Activated T-cell treated with anti-CD3 and anti-CD28 coated beads, Interleukin-2, amount 50 U/mL, for 48 hours (primary cell): ENCODE data around the gene OR2T10.
A peak's percentile ranks its signal among the peaks of the same experiment; 100 is the strongest.
"Not testable (repeated sequence)": the region's sequence is repeated elsewhere in the genome, so short reads cannot be mapped to it uniquely, and the experiment has no call there.

Source experiments
- DNase-seq, 2 experiments: peaks; one replicate each; pipeline ENCODE4 v3.0.0-alpha.2; 2020

OR2T10 gene, protein sequence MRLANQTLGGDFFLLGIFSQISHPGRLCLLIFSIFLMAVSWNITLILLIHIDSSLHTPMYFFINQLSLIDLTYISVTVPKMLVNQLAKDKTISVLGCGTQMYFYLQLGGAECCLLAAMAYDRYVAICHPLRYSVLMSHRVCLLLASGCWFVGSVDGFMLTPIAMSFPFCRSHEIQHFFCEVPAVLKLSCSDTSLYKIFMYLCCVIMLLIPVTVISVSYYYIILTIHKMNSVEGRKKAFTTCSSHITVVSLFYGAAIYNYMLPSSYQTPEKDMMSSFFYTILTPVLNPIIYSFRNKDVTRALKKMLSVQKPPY

DNA sequence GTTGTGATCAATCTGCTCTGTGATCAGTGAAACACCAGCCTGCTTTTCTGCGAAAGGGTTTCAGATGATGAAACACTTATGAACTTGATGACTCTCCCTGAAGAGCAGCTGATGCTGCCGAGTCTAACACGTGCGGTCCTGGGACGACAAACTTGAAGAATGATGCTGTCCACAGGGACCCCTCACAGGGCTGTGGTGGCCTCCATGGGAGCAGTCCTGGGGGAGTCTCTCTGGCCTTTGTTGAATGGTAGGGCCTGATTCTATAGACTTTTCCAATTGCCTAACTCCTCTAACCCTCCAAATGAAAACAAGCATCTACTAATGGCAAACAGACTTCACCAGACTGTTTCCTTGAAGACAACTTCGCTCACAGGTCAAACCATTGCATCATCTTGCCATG lies at the start of gene OR2T10:
TSS of gene OR2T10 (minus strand) at position 112 of the 400 bp plus-strand sequence. CDS start 3,932 bp downstream, outside the sequence.
- DNase-seq = no peak

- not testable (repeated sequence) for DNase-seq
Observed at GRCh38 chr1:248645178-248645577, 47.7 kb upstream of the OR2T10 start, which contains the start of gene OR2T35. Gene OR2T35, minus strand, starts transcription at chr1:248645278. Its CDS starts 6,020 bp downstream, at chr1:248639258.

- not testable (repeated sequence) for DNase-seq
Observed at GRCh38 chr1:248642971-248643651, 45.6 kb upstream of the OR2T10 start.

DNA sequence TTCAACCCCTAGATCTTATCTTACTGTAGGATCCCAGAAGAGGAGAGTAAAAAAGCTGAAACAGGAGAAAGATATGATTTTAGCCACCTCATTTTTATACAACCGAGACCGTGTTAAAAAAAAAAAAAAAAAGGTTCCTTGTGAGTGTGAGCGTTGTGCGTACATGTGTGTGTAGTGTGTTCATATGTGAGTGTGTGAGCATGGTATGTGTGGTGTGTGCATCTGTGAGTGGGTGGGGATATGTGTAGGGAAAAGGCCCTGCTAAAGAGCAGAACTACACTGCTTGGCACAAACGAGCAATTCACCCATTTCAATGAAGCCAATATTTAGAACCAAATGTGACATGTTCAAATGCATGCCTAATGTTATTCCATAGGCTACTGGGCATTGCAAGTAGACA lies 44.1 kb upstream of the OR2T10 start:
- DNase-seq = not testable (repeated sequence)

DNA sequence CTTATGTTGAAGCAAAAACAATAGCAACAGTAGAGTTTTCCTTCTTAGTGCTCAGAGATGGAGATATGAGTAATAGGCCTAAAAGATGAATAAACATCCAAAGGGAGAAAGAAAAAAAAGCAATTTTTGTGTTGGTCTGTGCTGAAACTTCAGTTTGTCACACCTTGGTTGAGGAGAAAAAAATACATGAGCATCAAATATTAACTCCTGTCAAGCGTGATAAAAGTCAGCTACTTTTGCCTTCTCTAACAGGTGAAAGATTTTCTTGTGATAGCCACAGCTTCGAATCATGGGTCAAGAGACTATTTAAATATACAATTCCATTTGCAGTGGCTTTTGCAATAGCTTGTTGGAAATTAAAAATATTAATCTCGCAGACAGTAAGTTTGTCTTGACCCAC lies 43.4 kb upstream of the OR2T10 start:
- DNase-seq = not testable (repeated sequence)

GRCh38 chr1:248639652-248640051 lies 42.2 kb upstream of the OR2T10 start:
- DNase-seq = not testable (repeated sequence)

GRCh38 chr1:248636612-248637011 lies 39.1 kb upstream of the OR2T10 start:
- DNase-seq = not testable (repeated sequence)

DNA sequence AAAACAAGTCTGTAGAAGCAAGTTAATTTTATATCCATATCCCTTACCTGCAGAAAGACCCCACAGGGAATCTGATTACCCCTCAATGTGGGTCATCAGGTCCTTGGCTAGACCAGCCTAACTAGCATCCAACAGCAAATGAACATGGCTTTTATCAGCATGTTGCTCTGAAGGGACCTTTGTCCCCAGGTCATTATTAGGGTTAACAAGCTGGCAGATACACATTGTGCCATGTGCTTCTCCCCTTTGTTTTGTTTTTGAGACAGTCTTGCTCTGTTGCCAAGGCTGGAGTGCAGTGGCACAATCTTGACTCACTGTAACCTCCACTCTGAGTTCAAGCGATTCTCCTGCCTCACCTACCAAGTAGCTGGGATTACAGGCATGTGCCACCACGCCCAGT lies 37.5 kb upstream of the OR2T10 start, which contains the start of gene OR2T11:
TSS of gene OR2T11 (minus strand) at position 101 of the 400 bp plus-strand sequence. CDS start 7,963 bp downstream, outside the sequence.
- not testable (repeated sequence) for DNase-seq

DNA sequence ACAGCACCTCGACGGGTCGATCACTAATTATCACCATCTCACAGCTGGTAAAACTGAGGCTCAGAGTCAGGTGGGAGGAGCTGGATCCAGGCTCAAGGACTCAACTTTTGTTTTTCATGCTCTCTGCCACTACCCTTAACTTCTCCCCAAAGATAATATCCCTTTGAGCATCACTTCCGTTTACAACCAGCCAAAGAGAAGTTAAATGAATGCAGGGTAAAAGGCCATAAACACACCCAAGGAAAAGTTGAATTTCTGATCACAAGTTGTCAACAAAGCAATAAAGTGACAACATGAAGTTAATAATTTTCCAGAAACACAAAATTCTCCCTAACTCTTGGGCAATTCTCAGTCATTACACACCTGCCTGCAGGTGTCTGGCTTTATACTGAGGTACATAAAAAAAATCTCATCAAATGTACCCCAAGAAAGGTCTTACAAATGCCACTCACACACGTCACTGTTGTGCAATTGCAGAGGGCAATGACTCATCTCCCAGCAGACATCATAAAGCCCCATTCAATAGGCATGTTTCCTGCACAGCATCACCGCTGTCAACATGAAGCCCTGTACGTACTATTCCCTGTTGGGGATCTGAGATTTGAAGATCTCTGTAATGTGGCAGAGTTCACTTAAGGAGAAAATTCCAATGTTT lies 34.0 kb upstream of the OR2T10 start:
- no peak for DNase-seq

DNA sequence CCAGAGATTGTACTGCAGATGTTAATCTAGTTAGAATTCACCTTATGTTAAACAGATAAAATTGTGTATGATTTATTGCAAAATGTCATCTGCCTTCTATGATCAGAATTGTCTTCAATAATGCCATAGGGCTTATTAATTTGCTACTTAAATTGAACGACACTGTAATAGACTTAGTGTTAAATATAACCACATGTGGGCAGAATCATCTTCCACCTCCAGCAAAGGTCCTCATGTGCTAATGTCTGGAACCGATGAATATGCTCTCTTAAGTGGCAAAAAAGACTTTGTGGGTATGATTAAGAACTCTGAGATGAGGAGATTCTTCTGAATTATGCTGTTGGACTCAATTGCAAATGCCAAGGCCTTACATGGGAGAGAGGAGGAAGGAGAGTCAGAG lies 33.1 kb upstream of the OR2T10 start:
- DNase-seq = no peak

DNA sequence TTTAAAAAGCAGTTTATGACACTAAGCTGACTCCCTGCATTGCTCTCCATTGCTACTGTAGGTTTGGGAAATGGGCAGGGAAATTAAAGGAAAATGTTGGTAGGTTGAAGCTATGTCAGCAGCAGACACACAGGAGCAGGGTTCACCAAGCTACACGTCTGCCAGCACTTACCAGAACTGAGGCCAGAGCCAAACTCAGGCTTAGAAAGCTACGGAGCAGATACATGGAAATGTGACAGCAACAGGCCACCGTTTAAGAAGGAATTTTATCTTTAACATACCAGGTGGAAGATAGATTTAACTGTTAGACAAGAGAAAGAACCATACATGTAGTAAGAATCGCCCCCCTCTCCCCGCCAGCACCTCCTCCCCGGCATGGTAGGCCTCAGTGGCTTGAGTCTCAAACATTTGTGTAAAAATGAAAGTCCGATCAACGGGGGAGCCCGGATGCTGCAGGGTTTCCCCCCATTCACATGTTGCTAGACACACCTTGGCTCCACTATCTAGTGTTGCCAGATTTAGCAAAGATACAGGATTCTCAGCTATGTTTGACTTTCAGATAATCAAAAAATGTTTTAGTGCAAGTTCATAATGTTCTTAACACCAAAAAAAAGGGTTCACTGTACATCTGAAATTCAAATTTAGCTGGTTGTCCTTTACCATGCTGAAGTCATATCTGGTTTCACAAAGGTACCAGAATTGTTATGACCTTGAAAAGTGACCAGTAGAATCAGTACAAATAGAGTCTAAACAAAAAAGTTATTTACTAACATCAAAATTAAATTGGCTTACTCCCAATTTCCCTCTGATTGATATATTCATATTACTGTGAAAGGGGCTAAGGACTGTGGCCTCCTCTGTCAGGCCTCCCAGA lies 30.7 kb upstream of the OR2T10 start:
- no peak for DNase-seq

GRCh38 chr1:248625971-248626370 lies 28.5 kb upstream of the OR2T10 start:
- DNase-seq = no peak

GRCh38 chr1:248625166-248625565 lies 27.7 kb upstream of the OR2T10 start:
- no peak for DNase-seq

DNA sequence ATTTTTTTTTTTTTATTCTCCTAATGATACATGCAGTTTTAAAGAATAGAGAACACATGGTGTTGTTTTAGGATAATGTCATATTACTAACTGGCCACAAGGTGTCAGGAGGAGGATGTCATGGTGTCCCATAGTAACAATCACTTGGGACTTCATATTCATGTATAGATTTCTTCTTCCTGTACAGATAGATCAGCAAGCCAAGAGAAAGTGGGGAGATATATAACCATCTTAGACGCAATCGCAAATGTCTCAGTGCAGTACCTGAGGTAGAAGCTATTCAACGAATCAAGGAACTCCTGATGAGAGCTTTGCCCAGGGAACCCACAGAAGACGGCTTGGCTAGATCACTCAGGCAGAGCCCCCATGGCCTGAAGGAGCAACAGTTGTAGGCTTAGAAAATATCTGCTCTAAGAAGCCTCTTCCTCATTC lies 25.1 kb upstream of the OR2T10 start:
- no peak for DNase-seq

DNA sequence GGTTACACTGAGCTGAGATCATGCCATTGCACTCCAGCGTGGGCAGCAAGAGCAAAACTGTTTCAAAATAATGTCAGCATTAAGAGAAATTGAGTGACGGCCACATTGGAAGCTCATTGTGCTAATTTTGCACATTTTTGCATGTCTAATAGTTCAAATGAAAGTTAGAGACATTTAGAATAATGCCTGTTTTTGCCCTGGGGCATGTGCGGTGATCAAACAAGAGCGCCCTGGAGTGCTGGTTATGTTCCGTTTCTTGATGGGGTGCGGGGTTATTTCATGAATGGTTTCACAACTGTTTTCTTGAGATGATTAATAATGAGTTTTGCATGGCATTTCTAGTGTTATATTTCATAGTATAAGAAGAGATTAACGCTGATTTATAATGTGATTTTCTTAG lies 24.3 kb upstream of the OR2T10 start:
- no peak for DNase-seq

- DNase-seq = peak; percentile 65 to 73
Observed at GRCh38 chr1:248618878-248619277, 21.4 kb upstream of the OR2T10 start.

DNA sequence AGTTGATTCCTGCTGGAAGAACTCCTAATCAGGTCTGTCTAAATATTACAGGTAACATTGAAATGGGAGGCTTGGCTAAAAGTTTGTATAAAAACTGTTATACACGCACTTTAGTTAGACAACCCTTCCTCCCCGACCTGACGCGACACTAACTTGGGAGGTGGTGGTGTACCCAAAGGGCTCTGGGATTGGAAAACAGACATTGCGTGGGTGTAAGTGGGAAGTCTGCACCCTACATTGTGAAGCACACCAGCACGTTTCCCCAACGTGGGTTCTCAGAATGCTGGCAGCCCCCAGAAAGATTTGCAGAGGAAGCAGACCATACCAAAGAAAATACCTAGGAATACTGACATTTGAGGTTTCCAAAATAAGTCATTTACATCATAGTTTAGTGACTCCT lies 20.6 kb upstream of the OR2T10 start:
- DNase-seq = no peak

DNA sequence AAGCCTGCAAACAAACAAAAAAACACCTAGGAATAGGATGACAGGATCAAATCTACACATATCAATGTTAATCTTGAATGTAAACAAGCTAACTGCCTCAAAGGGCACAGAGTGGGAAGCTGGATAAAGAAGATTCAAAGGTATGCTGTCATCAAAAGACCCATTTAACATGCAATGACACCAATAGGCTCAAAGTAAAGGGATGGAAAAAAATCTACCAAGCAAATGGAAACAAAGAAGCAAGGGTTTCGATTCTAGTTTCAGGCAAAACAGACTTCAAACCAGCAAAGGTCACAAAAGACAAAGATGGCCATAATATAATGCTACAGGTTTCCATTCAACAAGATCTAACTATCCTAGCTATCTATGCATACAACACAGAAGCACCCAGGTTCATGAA lies 16.2 kb upstream of the OR2T10 start:
- DNase-seq = no peak

- DNase-seq = peak; percentile 23 to 32
Observed at GRCh38 chr1:248611883-248612414, 14.4 kb upstream of the OR2T10 start.

- no peak for DNase-seq
Observed at GRCh38 chr1:248610301-248610700, 12.8 kb upstream of the OR2T10 start.

DNA sequence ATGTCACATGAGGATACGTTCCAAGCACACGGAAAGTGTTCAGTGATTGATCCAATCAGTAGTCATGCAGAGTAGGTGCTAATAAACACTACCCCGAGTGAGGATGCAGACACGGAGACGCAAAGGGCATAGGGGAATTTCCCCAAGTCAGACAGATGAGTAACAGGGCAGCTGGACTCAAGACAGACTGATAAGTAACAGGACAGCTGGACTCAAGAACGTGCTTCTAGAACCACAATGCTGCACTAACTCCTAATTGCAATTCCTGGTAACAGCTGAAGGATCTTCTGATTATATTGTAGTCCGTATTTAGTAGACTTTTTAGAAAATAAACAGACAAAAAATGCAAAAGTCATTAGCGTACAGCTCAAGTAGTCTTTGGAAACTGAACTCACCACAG lies 1.9 kb upstream of the OR2T10 start:
- DNase-seq = no peak

DNA sequence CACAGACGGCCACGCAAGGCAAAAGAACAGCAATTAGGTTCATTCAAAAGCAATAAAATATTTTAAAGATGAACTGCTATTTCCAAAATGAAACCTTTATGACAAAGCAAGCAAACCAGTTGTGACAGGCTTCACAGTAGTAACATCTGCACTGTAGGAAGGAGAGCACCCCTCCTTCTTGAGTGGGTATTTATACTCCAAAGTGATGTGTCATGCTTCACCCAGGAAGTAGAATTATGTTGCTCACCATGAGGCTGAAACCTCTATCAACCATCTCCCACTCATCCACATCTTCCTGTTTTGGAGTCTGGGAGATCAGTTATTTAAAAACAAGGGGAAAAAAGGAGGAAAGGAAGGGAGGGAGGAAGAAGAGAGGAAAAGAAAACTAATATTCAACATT lies 885 bp downstream of the OR2T10 start:
- DNase-seq = no peak
